Parathyroid adenoma (tissue), 2 donors: Measurements from ENCODE around the gene PDE7B.

Experiments used
- H2AFZ ChIP-seq: fragments of 300-600 bp; sonication (generic); one replicate; pipeline ENCODE4 v1.7.0; 2017; ENCODE audit warnings: antibody characterized with exemption, mild to moderate bottlenecking
- H3K27ac ChIP-seq: fragments of 300-600 bp; sonication (generic); one replicate; pipeline ENCODE4 v1.7.0; 2017
- H3K27me3 ChIP-seq: fragments of 300-600 bp; sonication (generic); one replicate; pipeline ENCODE4 v1.7.0; 2017; ENCODE audit warnings: low read length; ENCODE audit not compliant: control insufficient read depth, insufficient read depth
- H3K36me3 ChIP-seq: fragments of 300-600 bp; sonication (generic); one replicate; pipeline ENCODE4 v1.7.0; 2017; ENCODE audit warnings: low read length; ENCODE audit not compliant: control insufficient read depth, insufficient read depth
- H3K4me1 ChIP-seq: fragments of 300-600 bp; sonication (generic); one replicate; pipeline ENCODE4 v1.7.0; 2017; ENCODE audit warnings: control low read depth
- H3K4me2 ChIP-seq: fragments of 300-600 bp; sonication (generic); one replicate; pipeline ENCODE4 v1.7.0; 2017; ENCODE audit warnings: low read length
- H3K4me3 ChIP-seq: fragments of 300-600 bp; sonication (generic); one replicate; pipeline ENCODE4 v1.7.0; 2017; ENCODE audit warnings: low read depth, low read length
- H3K79me2 ChIP-seq: fragments of 300-600 bp; sonication (generic); one replicate; pipeline ENCODE4 v1.7.0; 2017; ENCODE audit warnings: control low read depth
- H3K9ac ChIP-seq: fragments of 300-600 bp; sonication (generic); one replicate; pipeline ENCODE4 v1.7.0; 2017; ENCODE audit warnings: mild to moderate bottlenecking
- H3K9me3 ChIP-seq: fragments of 300-600 bp; sonication (generic); one replicate; pipeline ENCODE4 v1.7.0; 2017; ENCODE audit warnings: low read length; ENCODE audit not compliant: control insufficient read depth
- TF ChIP-seq, protein P1 (sequence below): fragments of 300-600 bp; sonication (generic); IDR thresholded peaks from one replicate; pipeline ENCODE4 v1.7.0; 2017; ENCODE audit warnings: antibody characterized with exemption, mild to moderate bottlenecking
- donor health status: primary hyperparathyroidism.

PDE7B gene

DNA sequence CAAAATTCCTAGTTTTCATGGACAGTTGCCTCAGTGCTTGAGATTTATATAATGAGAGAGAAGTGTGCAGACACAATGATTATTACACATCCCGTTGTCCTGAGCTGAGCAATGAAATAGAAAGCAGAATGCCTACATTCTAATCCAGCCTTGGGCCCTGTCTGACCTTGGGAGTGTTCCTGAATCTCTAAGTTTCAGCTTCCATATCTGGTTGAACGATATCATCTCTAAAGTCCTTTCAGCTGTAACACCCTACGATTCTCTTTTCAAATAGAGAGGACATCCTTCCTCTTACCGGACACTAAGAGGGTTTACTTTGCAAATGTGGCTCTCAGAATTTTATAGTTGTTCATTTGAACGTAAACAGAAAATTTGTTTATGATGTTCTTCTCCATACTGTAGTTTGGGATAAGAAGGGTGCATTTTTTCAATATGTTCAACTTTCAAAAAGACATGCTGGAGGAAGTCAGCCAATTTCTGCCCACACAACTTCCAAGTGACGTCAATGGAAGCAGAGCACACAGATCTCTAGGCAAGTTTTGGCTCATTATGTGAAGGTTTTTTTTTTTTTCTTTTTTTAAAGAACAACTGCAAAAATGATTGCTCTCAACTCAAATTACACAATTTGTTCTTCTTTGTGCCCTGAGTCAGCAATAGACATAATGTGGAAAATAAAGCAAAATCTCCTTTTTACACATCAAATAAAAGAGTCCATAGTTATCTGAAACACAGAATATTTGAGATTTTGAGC is 50.4 kb downstream of the PDE7B start:
- Histone ChIP-seq H3K27me3 (no peaks in the 10 kb centered on the region), H3K9me3 (no peaks in the 10 kb centered on the region), H3K27ac (peak overlapping the region; percentile 59), H3K9ac (no peak overlapping the region), H3K36me3 (no peaks in the 10 kb centered on the region), H3K79me2 (no peaks in the 10 kb centered on the region), H3K4me1 (peaks cover 11% of the 10 kb centered on the region), H3K4me3 (no peak overlapping the region), H3K4me2 (no peak overlapping the region), H2AFZ (peak overlapping the region; percentile 33)
- TF ChIP-seq, protein P1, sequence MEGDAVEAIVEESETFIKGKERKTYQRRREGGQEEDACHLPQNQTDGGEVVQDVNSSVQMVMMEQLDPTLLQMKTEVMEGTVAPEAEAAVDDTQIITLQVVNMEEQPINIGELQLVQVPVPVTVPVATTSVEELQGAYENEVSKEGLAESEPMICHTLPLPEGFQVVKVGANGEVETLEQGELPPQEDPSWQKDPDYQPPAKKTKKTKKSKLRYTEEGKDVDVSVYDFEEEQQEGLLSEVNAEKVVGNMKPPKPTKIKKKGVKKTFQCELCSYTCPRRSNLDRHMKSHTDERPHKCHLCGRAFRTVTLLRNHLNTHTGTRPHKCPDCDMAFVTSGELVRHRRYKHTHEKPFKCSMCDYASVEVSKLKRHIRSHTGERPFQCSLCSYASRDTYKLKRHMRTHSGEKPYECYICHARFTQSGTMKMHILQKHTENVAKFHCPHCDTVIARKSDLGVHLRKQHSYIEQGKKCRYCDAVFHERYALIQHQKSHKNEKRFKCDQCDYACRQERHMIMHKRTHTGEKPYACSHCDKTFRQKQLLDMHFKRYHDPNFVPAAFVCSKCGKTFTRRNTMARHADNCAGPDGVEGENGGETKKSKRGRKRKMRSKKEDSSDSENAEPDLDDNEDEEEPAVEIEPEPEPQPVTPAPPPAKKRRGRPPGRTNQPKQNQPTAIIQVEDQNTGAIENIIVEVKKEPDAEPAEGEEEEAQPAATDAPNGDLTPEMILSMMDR, result no peak

DNA sequence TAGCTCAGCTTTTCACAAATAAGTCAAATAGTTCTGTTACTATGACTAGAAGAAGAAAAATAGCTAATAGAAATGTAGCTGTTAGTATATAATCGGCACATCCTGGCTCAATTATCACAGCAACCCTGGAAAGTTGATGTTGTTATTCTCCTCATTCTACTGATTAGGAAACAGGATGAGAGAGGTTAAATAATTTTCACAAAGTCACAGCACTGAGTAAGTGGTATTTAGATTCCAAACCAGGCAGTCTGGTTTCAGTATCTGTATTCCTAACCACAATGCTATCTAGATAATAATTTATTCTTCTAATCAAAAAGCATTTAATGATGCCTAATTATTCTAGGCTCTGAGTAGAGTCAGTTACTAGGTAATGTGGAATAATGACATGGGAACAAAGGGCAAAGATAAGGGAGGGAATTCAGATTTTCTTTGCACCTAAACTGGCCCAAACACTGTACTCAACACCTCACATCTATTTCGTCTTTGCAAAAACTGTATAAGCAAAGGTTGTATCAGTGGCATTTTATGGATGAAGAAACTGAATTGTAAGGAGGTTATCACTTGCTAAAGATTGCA is 51.3 kb downstream of the PDE7B start:
- no peak overlapping the region for H2AFZ ChIP-seq
- H3K27ac ChIP-seq, result peak overlapping the region; percentile 59
- H3K4me3 ChIP-seq, result no peak overlapping the region
- TF ChIP-seq, protein P1, result no peak
- H3K4me2 ChIP-seq, result no peak overlapping the region
- no peaks in the 10 kb centered on the region for H3K27me3 ChIP-seq
- no peaks in the 10 kb centered on the region for H3K36me3 ChIP-seq
- H3K9ac ChIP-seq, result no peak overlapping the region
- H3K79me2 ChIP-seq, result no peaks in the 10 kb centered on the region
- no peaks in the 10 kb centered on the region for H3K9me3 ChIP-seq
- H3K4me1 ChIP-seq, result peaks cover 11% of the 10 kb centered on the region

DNA sequence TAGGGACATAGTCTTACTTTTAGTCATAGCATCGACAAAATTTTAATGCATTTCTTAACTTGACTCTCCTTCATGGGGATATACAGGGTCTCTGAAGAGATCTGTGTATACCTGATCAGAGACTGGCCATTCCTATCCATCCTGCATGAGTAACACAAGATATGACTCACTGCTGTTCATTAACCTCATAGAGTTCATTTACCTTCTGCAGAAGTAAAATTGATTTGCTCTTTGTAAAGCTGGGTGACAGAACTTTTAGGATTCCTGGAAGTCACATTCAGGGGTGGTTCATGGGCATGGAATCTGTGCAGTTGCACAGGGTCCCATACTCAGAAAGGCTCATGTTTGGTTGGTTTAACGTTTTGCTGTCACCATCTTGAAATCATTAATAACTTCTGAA is 53.2 kb downstream of the PDE7B start:
- Histone ChIP-seq H3K4me2 (no peak overlapping the region), H3K27ac (no peak overlapping the region)

DNA sequence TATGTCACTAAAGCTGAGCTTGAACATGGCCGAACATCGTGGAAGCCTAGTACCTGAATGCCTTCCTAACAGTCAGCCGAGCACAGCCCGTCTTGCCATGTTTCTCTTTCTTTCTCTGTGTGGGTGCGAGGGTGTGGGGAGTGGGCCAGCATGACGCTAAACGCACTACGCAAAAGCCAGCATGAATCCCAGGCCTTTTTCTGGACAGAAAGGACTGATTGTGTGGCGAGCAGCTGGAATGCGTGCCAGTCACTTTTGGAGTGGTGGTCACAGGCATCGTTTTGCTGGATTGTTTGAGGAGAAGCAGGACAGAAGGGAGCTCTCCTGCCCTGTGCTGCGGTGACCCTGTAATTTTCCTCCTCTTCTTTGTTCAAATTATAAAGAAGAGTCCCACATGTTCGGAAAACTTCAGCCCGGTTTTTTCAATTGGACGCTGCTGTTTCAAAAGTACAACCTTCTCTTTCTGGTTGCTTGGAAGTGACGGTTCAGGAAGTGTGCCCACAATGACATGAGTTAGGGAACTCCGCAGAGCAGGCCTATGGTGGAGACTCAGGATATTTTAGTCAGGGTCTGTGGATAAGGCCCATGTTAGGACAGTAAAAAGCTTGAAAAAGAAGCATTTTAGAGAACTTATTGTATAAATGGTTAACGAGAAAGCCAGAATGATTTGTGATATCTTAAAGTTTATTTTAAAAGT is 54.3 kb downstream of the PDE7B start:
- H3K79me2 ChIP-seq, result no peaks in the 10 kb centered on the region
- H3K9me3 ChIP-seq, result no peaks in the 10 kb centered on the region
- H3K4me3 ChIP-seq, result no peak overlapping the region
- H3K9ac ChIP-seq, result no peak overlapping the region
- H2AFZ ChIP-seq, result no peak overlapping the region
- H3K36me3 ChIP-seq, result no peaks in the 10 kb centered on the region
- no peak overlapping the region for H3K27ac ChIP-seq
- no peak overlapping the region for H3K4me2 ChIP-seq
- no peaks in the 10 kb centered on the region for H3K27me3 ChIP-seq
- H3K4me1 ChIP-seq, result peaks cover 11% of the 10 kb centered on the region
- TF ChIP-seq, protein P1, result no peak

More for the DNA sequence above, 53.2 kb downstream of the PDE7B start:
- TF ChIP-seq, protein P1, result no peak
- no peaks in the 10 kb centered on the region for H3K9me3 ChIP-seq
- no peaks in the 10 kb centered on the region for H3K27me3 ChIP-seq
- peaks cover 11% of the 10 kb centered on the region for H3K4me1 ChIP-seq
- no peak overlapping the region for H3K4me3 ChIP-seq
- H2AFZ ChIP-seq, result no peak overlapping the region
- H3K9ac ChIP-seq, result no peak overlapping the region
- no peaks in the 10 kb centered on the region for H3K36me3 ChIP-seq
- no peaks in the 10 kb centered on the region for H3K79me2 ChIP-seq
